ENCODE data around the gene CEP55.

CEP55 gene

DNA sequence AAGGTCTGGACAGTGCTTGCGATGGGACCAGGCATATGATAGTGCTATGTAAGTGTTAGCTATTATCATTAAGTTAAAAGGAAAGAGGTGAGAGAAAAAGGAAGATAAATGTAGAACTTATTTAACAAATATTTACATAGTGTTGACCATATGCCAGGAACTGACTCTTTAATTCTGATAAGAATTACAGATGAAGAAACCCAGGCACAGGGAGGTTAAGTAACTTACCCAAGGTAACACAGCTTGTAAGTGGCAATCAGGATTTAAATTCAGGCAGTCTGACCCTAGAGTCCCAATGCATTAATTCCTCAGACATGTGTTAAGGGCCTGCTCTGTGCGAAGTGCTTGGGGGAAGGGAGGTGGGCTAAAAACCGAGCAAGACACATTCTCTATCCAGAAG, 81.2 kb downstream of the CEP55 start:
- Histone ChIP-seq H3K36me3 (ENCODE audit: insufficient read depth, insufficient read length, low read length) (no peaks in the 10 kb centered on the region), H3K9ac (ENCODE audit: insufficient read length, low read depth) (no peak overlapping the region), H3K4me1 (ENCODE audit: insufficient read depth, insufficient read length) (no peaks in the 10 kb centered on the region), H3K27me3 (ENCODE audit: insufficient read depth, insufficient read length) (no peaks in the 10 kb centered on the region), H3K4me3 (ENCODE audit: insufficient read length, low read depth) (no peak overlapping the region), H3K9me3 (ENCODE audit: insufficient read depth, low read length) (no peaks in the 10 kb centered on the region)
- no peak for DNase-seq (ENCODE audit: low read depth, low spot score)
- TF ChIP-seq YY1 (IDR thresholded peaks at IDR 0.05; ENCODE audit: insufficient read depth, insufficient read length) (no peak), ZNF274 (IDR thresholded peaks at IDR 0.05; ENCODE audit: low read depth, low read length) (no peak), SUZ12 (IDR thresholded peaks at IDR 0.05; ENCODE audit: extremely low read depth, insufficient read depth, insufficient read length) (no peak)
